Testis (tissue), 3 donors: ENCODE results near the gene FOXC2. TPM values are rescaled to one million over a fixed set of nuclear protein-coding genes. Genes with fewer than 3 reads are reported as not detected.

Source experiments
- polyA plus RNA-seq: library from polyadenylated mRNA; stranded (reverse); fragments of 350-450 nt; fragmentation: Illumina TruSeq; extraction: RNeasy Lipid Tissue Mini Kit (QIAGEN cat#74804); gene quantifications from one replicate; pipeline ENCODE4 v1.2.3, GENCODE V29; 2014; ENCODE audit warnings: low read depth, low replicate concordance; ENCODE audit not compliant: insufficient read depth
- total RNA-seq, 2 donors: library from RNA; depleted of rRNA; stranded (reverse); fragments of >200 nt; gene quantifications; one replicate each; pipeline ENCODE4 v1.2.3, GENCODE V29; 2016

Gene FOXC2
- total and polyA plus RNA-seq, 3 donors from 2014 or later, result 3.9 to 11.2 (median 7.6) TPM

Other genes with a start within 250 kb of the FOXC2 start
- 1 to 10 TPM; 2.0 to 2.8 TPM for gene FOXF1, start 56.3 kb upstream of the FOXC2 start, total RNA-seq
- 0.91 TPM for gene FOXF1, start 56.3 kb upstream of the FOXC2 start, polyA plus RNA-seq
- gene MTHFSD, start 11.6 kb upstream of the FOXC2 start, total RNA-seq, result 10 to 100 TPM; 45.0 to 55.6 TPM
- 42.2 TPM for gene MTHFSD, start 11.6 kb upstream of the FOXC2 start, polyA plus RNA-seq
- 1 to 10 TPM; 4.6 to 5.9 TPM for gene FOXL1, start 11.7 kb downstream of the FOXC2 start, total RNA-seq
- gene FOXL1, start 11.7 kb downstream of the FOXC2 start, polyA plus RNA-seq, result 1.4 TPM